Peyer's patch (tissue), 4 donors: Measurements from ENCODE around the gene PDE6B.

Experiments used
- CTCF ChIP-seq, 6 experiments: fragments of 450-650 bp in 4 of 6; fragments of 200-600 bp in 2 of 6; sonication (generic) in 1 of 6; IDR thresholded peaks; one replicate each; pipeline ENCODE4 v1.5.1; 2017 to 2019; ENCODE audit warnings: antibody characterized with exemption in 6 of 6, mild to moderate bottlenecking in 3 of 6, moderate library complexity in 1 of 6
- POLR2A ChIP-seq, 2 donors: fragments of 450-650 bp; IDR thresholded peaks; one replicate each; pipeline ENCODE4 v1.5.1; 2017; ENCODE audit warnings: antibody characterized with exemption in 2 of 2, mild to moderate bottlenecking in 2 of 2, moderate library complexity in 2 of 2

- TF ChIP-seq CTCF (IDR thresholded peaks at IDR 0.05), result no peak
- TF ChIP-seq POLR2A (IDR thresholded peaks at IDR 0.05), result no peak
These were observed 13.2 kb upstream of the PDE6B start for GRCh38 chr4:612052-612748.
